Measurements from ENCODE around the gene NPEPPS. TPM values are rescaled to one million over a fixed set of nuclear protein-coding genes. Genes with fewer than 3 reads are reported as not detected.
A peak's percentile ranks its signal among the peaks of the same experiment; 100 is the strongest.
"Not testable (repeated sequence)": the region's sequence is repeated elsewhere in the genome, so short reads cannot be mapped to it uniquely, and the experiment has no call there.

The NPEPPS gene
- total RNA-seq, result 10 to 100 TPM; 87.4 to 99.8 TPM
- long read RNA-seq, full-length matches to known transcripts, result 78 of 107 reads
- long read RNA-seq, partial matches to known transcripts, result 20 of 107 reads
- long read RNA-seq, other reads (novel, unspliced or antisense), result 9 of 107 reads

- intact Hi-C loops (cut with DNase I), result not testable (repeated sequence)
- DNase-seq (peak; percentile 90), ATAC-seq (peak; percentile 96)
Observed at GRCh38 chr17:47530557-47531232, at the start of gene NPEPPS. NPEPPS (plus strand) TSS chr17:47531108; CDS start chr17:47531301, 193 bp downstream.

- DNase-seq; intact Hi-C loops (cut with DNase I): not testable (repeated sequence)
Observed at GRCh38 chr17:47491841-47492212, 39.1 kb upstream of the NPEPPS start.

GRCh38 chr17:47499074-47499473 lies 31.8 kb upstream of the NPEPPS start:
- intact Hi-C loops (cut with DNase I); ATAC-seq; DNase-seq: not testable (repeated sequence)

More at GRCh38 chr17:47491841-47492212, 39.1 kb upstream of the NPEPPS start:
- not testable (repeated sequence) for ATAC-seq

- DNase-seq; ATAC-seq; intact Hi-C loops (cut with DNase I): not testable (repeated sequence)
Observed at GRCh38 chr17:47499494-47499893, 31.4 kb upstream of the NPEPPS start.

- ATAC-seq, result peak in 1 of 2 donors; percentile 39
- not testable (repeated sequence) for DNase-seq
- intact Hi-C loops (cut with DNase I), result loop anchor here in 1 of 2 donors (10.0 kb wide), 1 partner anchor 114 kb away; no protein-coding TSS in a partner anchor
Observed at GRCh38 chr17:47500620-47501019, 30.3 kb upstream of the NPEPPS start.

GRCh38 chr17:47502122-47502731 lies 28.7 kb upstream of the NPEPPS start:
- intact Hi-C loops (cut with DNase I), result loop anchor here in 1 of 2 donors (10.0 kb wide), 1 partner anchor 113 kb away; no protein-coding TSS in a partner anchor
- DNase-seq (peak; percentile 48), ATAC-seq (peak; percentile 95 to 96)

GRCh38 chr17:47502776-47503455 lies 28.0 kb upstream of the NPEPPS start:
- not testable (repeated sequence) for DNase-seq
- intact Hi-C loops (cut with DNase I), result loop anchor here in 1 of 2 donors (10.0 kb wide), 1 partner anchor 112 kb away; no protein-coding TSS in a partner anchor
- peak in 1 of 2 donors; percentile 27 for ATAC-seq

- peak in 1 of 2 donors; percentile 87 for ATAC-seq
- peak; percentile 39 for DNase-seq
- intact Hi-C loops (cut with DNase I), result not testable (repeated sequence)
Observed at GRCh38 chr17:47511701-47512146, 19.2 kb upstream of the NPEPPS start.

GRCh38 chr17:47513301-47513700 lies 17.6 kb upstream of the NPEPPS start:
- intact Hi-C loops (cut with DNase I), result not testable (repeated sequence)

GRCh38 chr17:47518880-47519279 lies 12.0 kb upstream of the NPEPPS start:
- DNase-seq; intact Hi-C loops (cut with DNase I): not testable (repeated sequence)
- peak in 1 of 2 donors; percentile 91 for ATAC-seq

More at GRCh38 chr17:47513301-47513700, 17.6 kb upstream of the NPEPPS start:
- not testable (repeated sequence) for DNase-seq, ATAC-seq

GRCh38 chr17:47519365-47519764 lies 11.5 kb upstream of the NPEPPS start:
- ATAC-seq, result peak; percentile 63 to 85
- DNase-seq; intact Hi-C loops (cut with DNase I): not testable (repeated sequence)

GRCh38 chr17:47520279-47520678 lies 10.6 kb upstream of the NPEPPS start:
- peak in 1 of 2 donors; percentile 82 for ATAC-seq

GRCh38 chr17:47521434-47521833 lies 9.5 kb upstream of the NPEPPS start:
- DNase-seq; ATAC-seq; intact Hi-C loops (cut with DNase I): not testable (repeated sequence)

More at GRCh38 chr17:47520279-47520678, 10.6 kb upstream of the NPEPPS start:
- intact Hi-C loops (cut with DNase I); DNase-seq: not testable (repeated sequence)

GRCh38 chr17:47522341-47522740 lies 8.6 kb upstream of the NPEPPS start:
- ATAC-seq; intact Hi-C loops (cut with DNase I); DNase-seq: not testable (repeated sequence)

- intact Hi-C loops (cut with DNase I); DNase-seq: not testable (repeated sequence)
- ATAC-seq, result peak; percentile 50 to 75
Observed at GRCh38 chr17:47531233-47531820, 419 bp downstream of the NPEPPS start.

GRCh38 chr17:47539085-47539484 lies 8.2 kb downstream of the NPEPPS start:
- DNase-seq; intact Hi-C loops (cut with DNase I); ATAC-seq: not testable (repeated sequence)

GRCh38 chr17:47541676-47542075 lies 10.8 kb downstream of the NPEPPS start:
- DNase-seq; ATAC-seq; intact Hi-C loops (cut with DNase I): not testable (repeated sequence)

GRCh38 chr17:47544327-47544726 lies 13.4 kb downstream of the NPEPPS start:
- ATAC-seq; DNase-seq; intact Hi-C loops (cut with DNase I): not testable (repeated sequence)
